Activated naive CD8-positive, alpha-beta T cell (primary cell): Measurements from ENCODE around the gene FOXJ1.

Source experiments
- H3K27ac Mint-ChIP-seq: one replicate; pipeline ENCODE4 v1.8.0; 2021; ENCODE audit warnings: mixed read lengths
- H3K27me3 Mint-ChIP-seq: one replicate; pipeline ENCODE4 v1.8.0; 2021; ENCODE audit warnings: mixed read lengths
- H3K36me3 Mint-ChIP-seq: one replicate; pipeline ENCODE4 v1.8.0; 2021; ENCODE audit warnings: mixed read lengths
- H3K4me1 Mint-ChIP-seq: one replicate; pipeline ENCODE4 v1.8.0; 2021; ENCODE audit warnings: low read depth, mixed read lengths
- H3K4me3 Mint-ChIP-seq: one replicate; pipeline ENCODE4 v1.8.0; 2021; ENCODE audit warnings: mild to moderate bottlenecking, mixed read lengths
- H3K9me3 Mint-ChIP-seq: one replicate; pipeline ENCODE4 v1.8.0; 2021; ENCODE audit warnings: low read depth, mixed read lengths

The FOXJ1 gene

GRCh38 chr17:76087531-76087930, 53.5 kb downstream of the FOXJ1 start:
- H3K9me3 Mint-ChIP-seq: no peaks in the 10 kb centered on the region
- H3K36me3 Mint-ChIP-seq: no peaks in the 10 kb centered on the region
- H3K4me1 Mint-ChIP-seq: peaks cover 4% of the 10 kb centered on the region
- H3K27me3 Mint-ChIP-seq: no peaks in the 10 kb centered on the region
- H3K27ac Mint-ChIP-seq: no peak overlapping the region
- no peak overlapping the region for H3K4me3 Mint-ChIP-seq

- H3K27me3 Mint-ChIP-seq: no peaks in the 10 kb centered on the region
- no peaks in the 10 kb centered on the region for H3K9me3 Mint-ChIP-seq
- H3K36me3 Mint-ChIP-seq: no peaks in the 10 kb centered on the region
- no peaks in the 10 kb centered on the region for H3K4me1 Mint-ChIP-seq
- H3K4me3 Mint-ChIP-seq: no peak overlapping the region
- no peak overlapping the region for H3K27ac Mint-ChIP-seq
Observed at GRCh38 chr17:76086384-76086783, 54.7 kb downstream of the FOXJ1 start.
